MM.1S (cell line): Measurements from ENCODE around the gene ARL3.

ENCODE experiments used
- DNase-seq: peaks from one replicate; pipeline ENCODE4 v3.0.0-alpha.2; 2015
- H2AFZ ChIP-seq: fragments of 300-600 bp; sonication (generic); 2 replicates; pipeline ENCODE4 v1.6.0; 2016; ENCODE audit warnings: antibody characterized with exemption, low read length
- H3F3A ChIP-seq: fragments of 300-600 bp; sonication (generic); 2 replicates; pipeline ENCODE4 v1.6.1; 2016; ENCODE audit warnings: mild to moderate bottlenecking, antibody characterized with exemption, low read length, moderate library complexity, mixed read lengths; ENCODE audit not compliant: insufficient read depth
- H3K27ac ChIP-seq: fragments of 300-600 bp; sonication (generic); 2 replicates; pipeline ENCODE4 v1.5.1; 2016; ENCODE audit warnings: mild to moderate bottlenecking, low read length
- H3K27me3 ChIP-seq: fragments of 300-600 bp; sonication (generic); replicated peaks from 2 replicates; pipeline ENCODE4 v1.6.0; 2016; ENCODE audit warnings: low read length; ENCODE audit not compliant: insufficient read depth
- H3K36me3 ChIP-seq: fragments of 300-600 bp; sonication (generic); replicated peaks from 2 replicates; pipeline ENCODE4 v1.6.1; 2016; ENCODE audit warnings: mild to moderate bottlenecking, low read length, mixed read lengths; ENCODE audit not compliant: insufficient read depth
- H3K4me1 ChIP-seq: fragments of 300-600 bp; sonication (generic); 2 replicates; pipeline ENCODE4 v1.6.1; 2016; ENCODE audit warnings: low read length, mixed read lengths
- H3K4me2 ChIP-seq: fragments of 300-600 bp; sonication (generic); 2 replicates; pipeline ENCODE4 v1.6.0; 2016; ENCODE audit warnings: low read depth, low read length
- H3K4me3 ChIP-seq: fragments of 300-600 bp; sonication (generic); 2 replicates; pipeline ENCODE4 v1.5.1; 2016; ENCODE audit warnings: low read length, mixed read lengths
- H3K79me2 ChIP-seq: fragments of 300-600 bp; sonication (generic); 2 replicates; pipeline ENCODE4 v1.6.1; 2016; ENCODE audit warnings: mixed run types, low read length, mixed read lengths
- H3K9ac ChIP-seq: fragments of 300-600 bp; sonication (generic); 2 replicates; pipeline ENCODE4 v1.6.1; 2016; ENCODE audit warnings: low read length, mixed read lengths
- H3K9me2 ChIP-seq: fragments of 300-600 bp; sonication (generic); replicated peaks from 2 replicates; pipeline ENCODE4 v1.6.1; 2016; ENCODE audit warnings: mild to moderate bottlenecking, low read length, mixed read lengths; ENCODE audit not compliant: insufficient read depth
- H3K9me3 ChIP-seq: fragments of 300-600 bp; sonication (generic); replicated peaks from 2 replicates; pipeline ENCODE4 v1.6.1; 2016; ENCODE audit warnings: mild to moderate bottlenecking, low read length, mixed read lengths; ENCODE audit not compliant: insufficient read depth
- H4K20me1 ChIP-seq: fragments of 300-600 bp; sonication (generic); 2 replicates; pipeline ENCODE4 v1.6.1; 2016; ENCODE audit warnings: mild to moderate bottlenecking, low read length, moderate library complexity, mixed read lengths; ENCODE audit not compliant: insufficient read depth
- EZH2 ChIP-seq: fragments of 300-600 bp; sonication (generic); optimal IDR thresholded peaks from 2 replicates; pipeline ENCODE3; 2017; ENCODE audit warnings: low read depth, mild to moderate bottlenecking, antibody characterized with exemption, low read length, mixed read lengths
- EZH2phosphoT487 ChIP-seq: fragments of 300-600 bp; sonication (generic); IDR thresholded peaks from 2 replicates; pipeline ENCODE4 v1.6.1; 2018; ENCODE audit warnings: antibody characterized with exemption, low read length
- TF ChIP-seq, protein P1 (sequence below): fragments of 300-600 bp; sonication (generic); IDR thresholded peaks from 2 replicates; pipeline ENCODE4 v1.5.1; 2016; ENCODE audit warnings: antibody characterized with exemption, low read length, mixed read lengths

The ARL3 gene

GRCh38 chr10:102624751-102625645 is 89.2 kb downstream of the ARL3 start:
- Histone ChIP-seq H4K20me1 (no peaks in the 10 kb centered on the region), H3K27me3 (no peaks in the 10 kb centered on the region), H3K27ac (no peak overlapping the region), H3K9me3 (no peaks in the 10 kb centered on the region), H3K4me2 (no peak overlapping the region), H3F3A (no peaks in the 10 kb centered on the region), H2AFZ (no peak overlapping the region), H3K4me1 (no peaks in the 10 kb centered on the region), H3K9ac (no peak overlapping the region), H3K36me3 (no peaks in the 10 kb centered on the region), H3K4me3 (no peak overlapping the region), H3K9me2 (no peaks in the 10 kb centered on the region), H3K79me2 (no peaks in the 10 kb centered on the region)
- TF ChIP-seq EZH2phosphoT487 (no peak), EZH2 (no peak)
- TF ChIP-seq, protein P1, sequence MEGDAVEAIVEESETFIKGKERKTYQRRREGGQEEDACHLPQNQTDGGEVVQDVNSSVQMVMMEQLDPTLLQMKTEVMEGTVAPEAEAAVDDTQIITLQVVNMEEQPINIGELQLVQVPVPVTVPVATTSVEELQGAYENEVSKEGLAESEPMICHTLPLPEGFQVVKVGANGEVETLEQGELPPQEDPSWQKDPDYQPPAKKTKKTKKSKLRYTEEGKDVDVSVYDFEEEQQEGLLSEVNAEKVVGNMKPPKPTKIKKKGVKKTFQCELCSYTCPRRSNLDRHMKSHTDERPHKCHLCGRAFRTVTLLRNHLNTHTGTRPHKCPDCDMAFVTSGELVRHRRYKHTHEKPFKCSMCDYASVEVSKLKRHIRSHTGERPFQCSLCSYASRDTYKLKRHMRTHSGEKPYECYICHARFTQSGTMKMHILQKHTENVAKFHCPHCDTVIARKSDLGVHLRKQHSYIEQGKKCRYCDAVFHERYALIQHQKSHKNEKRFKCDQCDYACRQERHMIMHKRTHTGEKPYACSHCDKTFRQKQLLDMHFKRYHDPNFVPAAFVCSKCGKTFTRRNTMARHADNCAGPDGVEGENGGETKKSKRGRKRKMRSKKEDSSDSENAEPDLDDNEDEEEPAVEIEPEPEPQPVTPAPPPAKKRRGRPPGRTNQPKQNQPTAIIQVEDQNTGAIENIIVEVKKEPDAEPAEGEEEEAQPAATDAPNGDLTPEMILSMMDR = no peak
- no peak for DNase-seq

DNA sequence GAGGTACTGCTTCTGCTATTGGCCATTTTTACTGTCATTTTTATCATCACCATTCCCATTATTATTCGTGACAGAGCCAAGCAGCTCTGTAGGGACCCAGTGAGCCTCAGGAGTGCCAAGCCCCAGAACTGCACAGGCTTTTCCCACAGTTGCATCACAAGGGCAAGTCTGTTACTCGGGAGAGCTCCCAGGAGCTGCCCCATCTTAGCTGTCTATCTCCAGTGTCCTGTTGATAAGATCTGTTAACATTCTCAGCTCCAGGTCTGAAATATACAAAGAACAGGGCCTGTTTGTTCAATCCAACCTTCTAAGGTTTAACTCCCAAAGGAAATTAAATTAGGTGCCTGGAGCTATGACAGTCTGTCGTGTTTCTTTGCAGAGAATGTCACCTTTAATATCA is 90.1 kb downstream of the ARL3 start:
- Histone ChIP-seq H3K27ac (no peak overlapping the region), H2AFZ (no peak overlapping the region), H3K4me3 (no peak overlapping the region), H3K4me1 (no peaks in the 10 kb centered on the region), H3K36me3 (no peaks in the 10 kb centered on the region), H3K9me2 (no peaks in the 10 kb centered on the region), H3K4me2 (no peak overlapping the region), H3F3A (no peaks in the 10 kb centered on the region), H3K79me2 (no peaks in the 10 kb centered on the region), H4K20me1 (no peaks in the 10 kb centered on the region), H3K27me3 (no peaks in the 10 kb centered on the region), H3K9me3 (no peaks in the 10 kb centered on the region), H3K9ac (no peak overlapping the region)
- DNase-seq = no peak
- TF ChIP-seq, protein P1 = no peak
- TF ChIP-seq EZH2 (no peak), EZH2phosphoT487 (no peak)
